ENCODE data around the gene TMC6.

GRCh38 chr17:78141437-78142118, 13.0 kb upstream of the TMC6 start:
- no peak for TF ChIP-seq SMC3 (IDR thresholded peaks at IDR 0.05; ENCODE audit: low read depth, low read length)
- TF ChIP-seq CTCF (conservative IDR thresholded peaks at IDR 0.05; ENCODE audit: low read depth, low read length), result no peak
- no peak for TF ChIP-seq POLR2A (IDR thresholded peaks at IDR 0.05; ENCODE audit: low read depth, low read length)

All from IMR-90 (cell line).